Measurements from ENCODE around the gene LMBR1. TPM values are rescaled to one million over a fixed set of nuclear protein-coding genes. Genes with fewer than 3 reads are reported as not detected.

Gene LMBR1
- polyA plus RNA-seq, 3 donors = 14.8 to 24.4 (median 21.2) TPM

- peaks cover 5% of the 10 kb centered on the region for H3K4me1 Mint-ChIP-seq
- peaks cover 48 to 50% of the 10 kb centered on the region in 2 donors for H3K36me3 Mint-ChIP-seq
- H3K36me3 ChIP-seq (replicated peaks in 1 of 2; ENCODE audit: control insufficient read depth in 1 of 2, insufficient read depth in 2 of 2, low read length in 2 of 2) = peaks cover 3 to 32% of the 10 kb centered on the region in 2 donors
- peaks cover 0 to 1% (median 0%) of the 10 kb centered on the region in 3 donors for H3K27me3 Mint-ChIP-seq (ENCODE audit: low read depth in 3 of 3)
- 81% methylated on average over 5 of the region's 5 CpGs for WGBS (ENCODE audit: insufficient coverage)
- H3K27me3 ChIP-seq (ENCODE audit: control insufficient read depth in 2 of 2, insufficient read depth in 2 of 2, low read length in 2 of 2) = no peaks in the 10 kb centered on the region
- no peak overlapping the region for H3K4me2 ChIP-seq (replicated peaks; ENCODE audit: extremely low read depth, low read length, poor library complexity, severe bottlenecking)
- no peak overlapping the region for H3K9ac ChIP-seq (ENCODE audit: insufficient read depth, low read length, poor library complexity, severe bottlenecking)
- H4K20me1 ChIP-seq (ENCODE audit: insufficient read depth, low read length) = no peaks in the 10 kb centered on the region
- H3K27ac ChIP-seq (ENCODE audit: low read depth in 1 of 2, low read length in 2 of 2) = no peak overlapping the region
- H2AFZ ChIP-seq (ENCODE audit: insufficient read depth, low read depth, low read length, poor library complexity, severe bottlenecking) = no peak overlapping the region
- no peaks in the 10 kb centered on the region for H3K4me1 ChIP-seq (ENCODE audit: control insufficient read depth in 1 of 2, insufficient read depth in 2 of 2, low read length in 2 of 2)
- H3K79me2 ChIP-seq (ENCODE audit: insufficient read depth, low read length) = no peaks in the 10 kb centered on the region
- DNase-seq = no peak
- peaks cover 12 to 44% (median 25%) of the 10 kb centered on the region in 7 donors for H3K9me3 Mint-ChIP-seq
- H3K27ac Mint-ChIP-seq = no peak overlapping the region
- TF ChIP-seq, protein P1, sequence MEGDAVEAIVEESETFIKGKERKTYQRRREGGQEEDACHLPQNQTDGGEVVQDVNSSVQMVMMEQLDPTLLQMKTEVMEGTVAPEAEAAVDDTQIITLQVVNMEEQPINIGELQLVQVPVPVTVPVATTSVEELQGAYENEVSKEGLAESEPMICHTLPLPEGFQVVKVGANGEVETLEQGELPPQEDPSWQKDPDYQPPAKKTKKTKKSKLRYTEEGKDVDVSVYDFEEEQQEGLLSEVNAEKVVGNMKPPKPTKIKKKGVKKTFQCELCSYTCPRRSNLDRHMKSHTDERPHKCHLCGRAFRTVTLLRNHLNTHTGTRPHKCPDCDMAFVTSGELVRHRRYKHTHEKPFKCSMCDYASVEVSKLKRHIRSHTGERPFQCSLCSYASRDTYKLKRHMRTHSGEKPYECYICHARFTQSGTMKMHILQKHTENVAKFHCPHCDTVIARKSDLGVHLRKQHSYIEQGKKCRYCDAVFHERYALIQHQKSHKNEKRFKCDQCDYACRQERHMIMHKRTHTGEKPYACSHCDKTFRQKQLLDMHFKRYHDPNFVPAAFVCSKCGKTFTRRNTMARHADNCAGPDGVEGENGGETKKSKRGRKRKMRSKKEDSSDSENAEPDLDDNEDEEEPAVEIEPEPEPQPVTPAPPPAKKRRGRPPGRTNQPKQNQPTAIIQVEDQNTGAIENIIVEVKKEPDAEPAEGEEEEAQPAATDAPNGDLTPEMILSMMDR (IDR thresholded peaks at IDR 0.05) = no peak
- no peak overlapping the region for H3K4me3 ChIP-seq (replicated peaks in 1 of 3; ENCODE audit: low read depth in 2 of 3, low read length in 3 of 3)
- intact Hi-C loops (cut with micrococcal nuclease) = no loop called here
- no peak overlapping the region for H3K4me3 Mint-ChIP-seq
- peaks cover under 1 to 21% of the 10 kb centered on the region in 2 donors for H3K9me3 ChIP-seq (replicated peaks in 1 of 2; ENCODE audit: control insufficient read depth in 1 of 2, insufficient read depth in 1 of 2, low read length in 2 of 2)
Observed at GRCh38 chr7:156703773-156704482, 189.1 kb downstream of the LMBR1 start.

DNA sequence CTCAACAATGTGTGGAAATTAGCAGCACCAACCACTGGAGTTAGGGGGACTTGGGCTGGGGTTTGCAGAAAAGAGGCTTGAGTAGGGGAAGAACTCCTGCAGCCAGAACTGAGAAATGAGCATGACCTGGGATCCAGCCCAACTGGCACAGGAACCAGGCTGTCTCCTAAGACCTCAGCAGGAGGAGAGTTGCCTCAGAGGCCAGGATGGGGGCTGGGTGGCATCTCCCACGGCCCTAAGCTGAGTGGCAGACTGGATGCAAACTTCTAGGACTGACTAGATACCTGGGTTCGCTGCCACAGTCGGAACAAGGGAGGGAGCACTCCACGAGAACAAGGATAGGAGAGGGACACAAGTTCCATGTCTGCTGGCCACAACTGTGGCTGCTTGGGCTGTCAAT lies 189.8 kb downstream of the LMBR1 start:
- intact Hi-C loops (cut with micrococcal nuclease) = no loop called here
- H3K4me2 ChIP-seq (replicated peaks; ENCODE audit: extremely low read depth, low read length, poor library complexity, severe bottlenecking) = no peak overlapping the region
- no peaks in the 10 kb centered on the region for H3K27me3 ChIP-seq (ENCODE audit: control insufficient read depth in 2 of 2, insufficient read depth in 2 of 2, low read length in 2 of 2)
- peaks cover 0 to 39% of the 10 kb centered on the region in 2 donors for H3K36me3 ChIP-seq (replicated peaks in 1 of 2; ENCODE audit: control insufficient read depth in 1 of 2, insufficient read depth in 2 of 2, low read length in 2 of 2)
- WGBS (ENCODE audit: insufficient coverage) = 92% methylated on average over 4 of the region's 4 CpGs
- H3K4me3 ChIP-seq (replicated peaks in 1 of 3; ENCODE audit: low read depth in 2 of 3, low read length in 3 of 3) = no peak overlapping the region
- peaks cover 6 to 19% of the 10 kb centered on the region in 2 donors for H3K9me3 ChIP-seq (replicated peaks in 1 of 2; ENCODE audit: control insufficient read depth in 1 of 2, insufficient read depth in 1 of 2, low read length in 2 of 2)
- peaks cover 46 to 47% of the 10 kb centered on the region in 2 donors for H3K36me3 Mint-ChIP-seq
- no peak overlapping the region for H2AFZ ChIP-seq (ENCODE audit: insufficient read depth, low read depth, low read length, poor library complexity, severe bottlenecking)
- no peaks in the 10 kb centered on the region for H3K79me2 ChIP-seq (ENCODE audit: insufficient read depth, low read length)
- H3K4me1 ChIP-seq (ENCODE audit: control insufficient read depth in 1 of 2, insufficient read depth in 2 of 2, low read length in 2 of 2) = no peaks in the 10 kb centered on the region
- peaks cover 5% of the 10 kb centered on the region for H3K4me1 Mint-ChIP-seq
- peaks cover 19 to 45% (median 29%) of the 10 kb centered on the region in 7 donors for H3K9me3 Mint-ChIP-seq
- peak overlapping the region in 1 of 7 donors; percentile 4 for H3K27ac Mint-ChIP-seq
- no peak overlapping the region for H3K9ac ChIP-seq (ENCODE audit: insufficient read depth, low read length, poor library complexity, severe bottlenecking)
- H3K27me3 Mint-ChIP-seq (ENCODE audit: low read depth in 3 of 3) = peaks cover 0 to 2% (median 1%) of the 10 kb centered on the region in 3 donors
- H3K27ac ChIP-seq (ENCODE audit: low read depth in 1 of 2, low read length in 2 of 2) = no peak overlapping the region
- TF ChIP-seq, protein P1 (IDR thresholded peaks at IDR 0.05) = no peak
- no peak for DNase-seq
- no peaks in the 10 kb centered on the region for H4K20me1 ChIP-seq (ENCODE audit: insufficient read depth, low read length)
- H3K4me3 Mint-ChIP-seq = no peak overlapping the region

Measured in CD14-positive monocyte (primary cell).